ENCODE data around the gene CCDC138. TPM values are rescaled to one million over a fixed set of nuclear protein-coding genes. Genes with fewer than 3 reads are reported as not detected.
"Not testable (repeated sequence)": the region's sequence is repeated elsewhere in the genome, so short reads cannot be mapped to it uniquely, and the experiment has no call there.

Gene CCDC138
- polyA plus RNA-seq (2013) = 4.9 and 5.0 TPM in 2 replicates

- H3K4me3 ChIP-seq (ENCODE audit: low read depth, low read length) = peak within 1 kb of the TSS; percentile 84
- no peak within 1 kb of the TSS for H2BK5ac ChIP-seq (ENCODE audit: low read depth, low read length, poor library complexity)
- peaks cover 5 to 6% of the 10 kb centered on the region in 2 experiments for H3K36me3 ChIP-seq (ENCODE audit: control insufficient read depth in 1 of 2, insufficient read depth in 2 of 2, low read length in 2 of 2)
- H3K79me2 ChIP-seq (ENCODE audit: control insufficient read depth, insufficient read depth, low read length, poor library complexity) = no peaks in the 10 kb centered on the region
- peaks cover 2% of the 10 kb centered on the region for H3K79me1 ChIP-seq (ENCODE audit: low read length)
- H3K27me3 ChIP-seq (ENCODE audit: insufficient read depth, low read length) = no peaks in the 10 kb centered on the region
- peak within 1 kb of the TSS; percentile 21 for H2AFZ ChIP-seq (ENCODE audit: insufficient read depth, low read length, poor library complexity)
- peak within 1 kb of the TSS; percentile 85 for H3K4me2 ChIP-seq (ENCODE audit: low read length)
- peak within 1 kb of the TSS; percentile 15 for H4K12ac ChIP-seq (ENCODE audit: low read depth, low read length)
- no peak within 1 kb of the TSS for H2BK120ac ChIP-seq (ENCODE audit: insufficient read depth, low read length, poor library complexity)
- peak; percentile 89 to 90 for DNase-seq
- H3K23ac ChIP-seq (ENCODE audit: low read length) = no peak within 1 kb of the TSS
- H2BK12ac ChIP-seq (ENCODE audit: low read length) = no peak within 1 kb of the TSS
- no peaks in the 10 kb centered on the region for H3K4me1 ChIP-seq (ENCODE audit: control insufficient read depth in 1 of 2, insufficient read depth in 2 of 2, low read length in 2 of 2)
- H3K27ac ChIP-seq (ENCODE audit: low read depth, low read length) = peak within 1 kb of the TSS; percentile 29
- no CpG with 5 or more reads among the region's 78 CpGs for WGBS (ENCODE audit: extremely low coverage, insufficient coverage, insufficient read length)
- no peaks in the 10 kb centered on the region for H3K9me3 ChIP-seq (ENCODE audit: insufficient read depth, low read depth, low read length)
- peak within 1 kb of the TSS; percentile 16 for H3K14ac ChIP-seq (ENCODE audit: low read length)
- no peak within 1 kb of the TSS for H2AK5ac ChIP-seq (ENCODE audit: low read length)
- peak within 1 kb of the TSS; percentile 4 for H3K4ac ChIP-seq (ENCODE audit: low read depth, low read length)
- peak within 1 kb of the TSS; percentile 55 for H3K18ac ChIP-seq (ENCODE audit: low read length)
- peak within 1 kb of the TSS; percentile 61 for H3K9ac ChIP-seq (ENCODE audit: low read length)
- H4K91ac ChIP-seq (ENCODE audit: low read depth, low read length) = peak within 1 kb of the TSS; percentile 57
- H4K8ac ChIP-seq (ENCODE audit: low read depth, low read length) = peak within 1 kb of the TSS; percentile 71
These were observed at the start of gene CCDC138 for GRCh38 chr2:108786354-108787215. Gene CCDC138, plus strand, starts transcription at chr2:108786771. Its CDS starts 52 bp downstream, at chr2:108786823.

GRCh38 chr2:108757973-108758372, 28.6 kb upstream of the CCDC138 start:
- not testable (repeated sequence) for H3K27ac ChIP-seq (ENCODE audit: low read depth, low read length); H4K12ac ChIP-seq (ENCODE audit: low read depth, low read length); H3K4me3 ChIP-seq (ENCODE audit: low read depth, low read length); H3K14ac ChIP-seq (ENCODE audit: low read length); H3K4me2 ChIP-seq (ENCODE audit: low read length); H2BK120ac ChIP-seq (ENCODE audit: insufficient read depth, low read length, poor library complexity); H2AK5ac ChIP-seq (ENCODE audit: low read length); DNase-seq; H4K91ac ChIP-seq (ENCODE audit: low read depth, low read length); H3K18ac ChIP-seq (ENCODE audit: low read length); H3K9me3 ChIP-seq (ENCODE audit: insufficient read depth, low read depth, low read length); H3K79me1 ChIP-seq (ENCODE audit: low read length); H4K8ac ChIP-seq (ENCODE audit: low read depth, low read length); H3K27me3 ChIP-seq (ENCODE audit: insufficient read depth, low read length); H2AFZ ChIP-seq (ENCODE audit: insufficient read depth, low read length, poor library complexity); H3K36me3 ChIP-seq (ENCODE audit: control insufficient read depth in 1 of 2, insufficient read depth in 2 of 2, low read length in 2 of 2); H3K4me1 ChIP-seq (ENCODE audit: control insufficient read depth in 1 of 2, insufficient read depth in 2 of 2, low read length in 2 of 2); H3K79me2 ChIP-seq (ENCODE audit: control insufficient read depth, insufficient read depth, low read length, poor library complexity); H2BK5ac ChIP-seq (ENCODE audit: low read depth, low read length, poor library complexity); H2BK12ac ChIP-seq (ENCODE audit: low read length); H3K23ac ChIP-seq (ENCODE audit: low read length); H3K9ac ChIP-seq (ENCODE audit: low read length); H3K4ac ChIP-seq (ENCODE audit: low read depth, low read length)
- WGBS (ENCODE audit: extremely low coverage, insufficient coverage, insufficient read length) = no CpG with 5 or more reads among the region's 9 CpGs

- H3K9me3 ChIP-seq (ENCODE audit: insufficient read depth, low read depth, low read length); H4K8ac ChIP-seq (ENCODE audit: low read depth, low read length); H3K4ac ChIP-seq (ENCODE audit: low read depth, low read length); H3K79me2 ChIP-seq (ENCODE audit: control insufficient read depth, insufficient read depth, low read length, poor library complexity); H3K79me1 ChIP-seq (ENCODE audit: low read length); H3K27ac ChIP-seq (ENCODE audit: low read depth, low read length); H4K91ac ChIP-seq (ENCODE audit: low read depth, low read length); H3K4me1 ChIP-seq (ENCODE audit: control insufficient read depth in 1 of 2, insufficient read depth in 2 of 2, low read length in 2 of 2); H3K27me3 ChIP-seq (ENCODE audit: insufficient read depth, low read length); H3K18ac ChIP-seq (ENCODE audit: low read length); H2AK5ac ChIP-seq (ENCODE audit: low read length); H3K4me3 ChIP-seq (ENCODE audit: low read depth, low read length); H2BK12ac ChIP-seq (ENCODE audit: low read length); H3K23ac ChIP-seq (ENCODE audit: low read length); H2BK5ac ChIP-seq (ENCODE audit: low read depth, low read length, poor library complexity); H2BK120ac ChIP-seq (ENCODE audit: insufficient read depth, low read length, poor library complexity); DNase-seq; H3K9ac ChIP-seq (ENCODE audit: low read length); H3K14ac ChIP-seq (ENCODE audit: low read length); H3K4me2 ChIP-seq (ENCODE audit: low read length); H2AFZ ChIP-seq (ENCODE audit: insufficient read depth, low read length, poor library complexity); H4K12ac ChIP-seq (ENCODE audit: low read depth, low read length): not testable (repeated sequence)
- peaks cover 4 to 28% of the 10 kb centered on the region in 2 experiments for H3K36me3 ChIP-seq (ENCODE audit: control insufficient read depth in 1 of 2, insufficient read depth in 2 of 2, low read length in 2 of 2)
These were observed 24.0 kb upstream of the CCDC138 start for GRCh38 chr2:108762618-108763017.

- H4K8ac ChIP-seq (ENCODE audit: low read depth, low read length); H3K27ac ChIP-seq (ENCODE audit: low read depth, low read length); H3K4ac ChIP-seq (ENCODE audit: low read depth, low read length); H3K79me1 ChIP-seq (ENCODE audit: low read length); H2AFZ ChIP-seq (ENCODE audit: insufficient read depth, low read length, poor library complexity); H2AK5ac ChIP-seq (ENCODE audit: low read length); H2BK12ac ChIP-seq (ENCODE audit: low read length); H3K9me3 ChIP-seq (ENCODE audit: insufficient read depth, low read depth, low read length); H2BK120ac ChIP-seq (ENCODE audit: insufficient read depth, low read length, poor library complexity); H3K79me2 ChIP-seq (ENCODE audit: control insufficient read depth, insufficient read depth, low read length, poor library complexity); H2BK5ac ChIP-seq (ENCODE audit: low read depth, low read length, poor library complexity); H3K9ac ChIP-seq (ENCODE audit: low read length); H3K27me3 ChIP-seq (ENCODE audit: insufficient read depth, low read length); H3K18ac ChIP-seq (ENCODE audit: low read length); H3K4me3 ChIP-seq (ENCODE audit: low read depth, low read length); H4K91ac ChIP-seq (ENCODE audit: low read depth, low read length); H3K14ac ChIP-seq (ENCODE audit: low read length); DNase-seq; H4K12ac ChIP-seq (ENCODE audit: low read depth, low read length); H3K4me1 ChIP-seq (ENCODE audit: control insufficient read depth in 1 of 2, insufficient read depth in 2 of 2, low read length in 2 of 2); H3K23ac ChIP-seq (ENCODE audit: low read length); H3K4me2 ChIP-seq (ENCODE audit: low read length): not testable (repeated sequence)
- WGBS (ENCODE audit: extremely low coverage, insufficient coverage, insufficient read length) = no CpG with 5 or more reads among the region's 5 CpGs
- peaks cover 5 to 29% of the 10 kb centered on the region in 2 experiments for H3K36me3 ChIP-seq (ENCODE audit: control insufficient read depth in 1 of 2, insufficient read depth in 2 of 2, low read length in 2 of 2)
These were observed 19.9 kb upstream of the CCDC138 start for GRCh38 chr2:108766671-108767070.
